HCEC 1CT (cell line): ENCODE data around the gene TGIF2LY.
"Not testable (repeated sequence)": the region's sequence is repeated elsewhere in the genome, so short reads cannot be mapped to it uniquely, and the experiment has no call there.

Source experiments
- DNase-seq: peaks from one replicate; pipeline ENCODE4 v3.0.0-alpha.2; 2017

TGIF2LY gene

GRCh38 chrY:3578767-3579166 lies at the start of gene TGIF2LY:
Gene TGIF2LY, plus strand, starts transcription at chrY:3579067. Its CDS starts 178 bp downstream, at chrY:3579245.
- not testable (repeated sequence) for DNase-seq
